Fibroblast of mammary gland (primary cell): ENCODE data around the gene CLK4.

Source experiments
- DNase-seq: peaks from one replicate; pipeline ENCODE4 v3.0.0-alpha.2; 2010; ENCODE audit warnings: low read depth
- H3K4me3 ChIP-seq: 2 replicates; pipeline ENCODE4 v1.5.1; 2011; ENCODE audit warnings: low read depth, mild to moderate bottlenecking, low read length, moderate library complexity; ENCODE audit not compliant: control insufficient read depth
- CTCF ChIP-seq: conservative IDR thresholded peaks from 2 replicates; pipeline ENCODE4 v1.5.1; 2011; ENCODE audit warnings: low read depth, low read length, inconsistent platforms; ENCODE audit not compliant: control insufficient read depth, insufficient read depth

CLK4 gene

GRCh38 chr5:178651046-178651810 lies 24.4 kb upstream of the CLK4 start:
- no peak for TF ChIP-seq CTCF
- peak; percentile 95 for DNase-seq
- H3K4me3 ChIP-seq, result no peak overlapping the region

GRCh38 chr5:178650214-178650613 lies 23.4 kb upstream of the CLK4 start:
- no peak for TF ChIP-seq CTCF
- no peak overlapping the region for H3K4me3 ChIP-seq
- DNase-seq, result peak; percentile 43

DNA sequence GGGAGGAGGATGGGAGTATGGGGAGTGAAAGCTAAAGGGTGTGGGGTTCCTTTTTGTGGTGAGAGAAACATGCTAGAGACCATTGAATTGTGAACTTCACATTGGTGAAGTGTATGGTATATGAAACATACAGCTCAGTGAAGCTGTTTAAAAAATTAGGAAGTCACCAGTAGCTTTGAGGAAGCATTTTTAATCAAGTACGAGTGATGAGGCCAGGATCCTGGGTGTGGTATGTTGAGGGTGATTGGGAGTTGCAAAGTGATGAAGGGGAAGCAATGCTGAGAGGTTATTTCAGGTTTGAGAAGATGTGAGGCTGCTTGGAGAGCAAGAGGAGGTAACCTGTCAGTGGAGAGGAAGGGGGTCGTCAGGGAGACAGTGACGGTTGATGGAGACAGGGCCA lies 22.7 kb upstream of the CLK4 start:
- DNase-seq, result no peak
- H3K4me3 ChIP-seq, result no peak overlapping the region
- no peak for TF ChIP-seq CTCF

DNA sequence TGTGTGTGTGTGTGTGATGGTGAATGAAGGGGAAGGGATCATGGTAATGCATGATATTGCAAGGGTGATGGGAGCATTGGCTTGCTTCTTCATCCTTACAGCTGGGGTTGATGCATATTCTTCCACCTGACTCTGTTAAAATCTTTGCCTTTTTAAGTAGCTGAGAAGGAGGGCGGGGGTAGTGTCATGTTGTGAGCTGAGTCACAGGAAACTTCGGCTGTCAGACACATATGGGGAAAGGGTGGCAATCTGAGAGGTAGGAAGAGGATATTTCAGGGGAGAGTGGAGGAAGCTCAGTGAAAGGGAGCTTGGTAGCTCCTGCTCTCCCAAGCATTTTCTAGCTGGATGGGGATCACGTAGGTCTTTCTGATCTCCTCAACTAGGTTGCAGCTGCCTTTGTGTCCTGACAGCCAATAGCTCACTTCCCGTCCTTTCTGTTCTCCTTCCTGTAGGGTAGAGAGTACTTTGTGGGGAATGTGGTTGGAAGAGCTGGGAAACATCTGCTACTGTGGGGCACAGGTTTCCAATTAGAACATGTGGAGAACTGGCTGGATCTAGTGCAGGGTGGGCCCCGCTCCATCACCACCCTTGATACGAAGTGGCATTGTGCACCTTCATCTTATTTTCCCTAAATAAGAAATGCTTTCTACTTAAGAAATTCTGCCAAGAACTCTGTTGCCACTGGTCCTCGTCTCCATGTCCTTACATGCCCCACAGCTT lies 18.1 kb upstream of the CLK4 start:
- no peak overlapping the region for H3K4me3 ChIP-seq
- DNase-seq, result peak; percentile 76
- no peak for TF ChIP-seq CTCF

DNA sequence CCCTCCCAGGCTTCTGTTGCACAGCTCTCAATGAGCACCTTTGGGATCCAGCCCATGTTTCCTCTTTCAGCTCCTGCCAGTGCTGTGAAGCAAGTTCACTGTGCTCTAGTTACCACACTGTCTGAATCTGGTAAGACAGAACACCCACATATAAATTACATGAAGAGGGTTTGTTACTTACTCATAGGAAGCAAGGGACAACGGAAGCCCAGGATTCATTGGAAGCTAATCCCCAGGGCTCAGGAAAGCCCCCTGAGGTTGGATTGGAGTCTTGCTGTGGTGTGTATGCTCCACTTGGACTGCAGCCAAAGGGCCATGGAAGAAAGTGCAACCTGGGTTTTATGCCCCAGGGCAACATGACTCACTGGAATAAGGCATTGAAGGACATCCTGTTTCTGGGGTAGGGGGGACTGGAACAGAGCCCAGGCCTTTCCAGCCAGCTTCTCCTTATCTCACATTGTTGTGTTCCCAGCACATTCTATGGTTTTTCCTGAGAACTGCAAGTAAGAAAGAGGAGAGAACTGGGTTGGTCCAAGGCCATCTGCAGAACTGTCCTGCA lies 15.6 kb upstream of the CLK4 start:
- peak; percentile 99 for DNase-seq
- no peak overlapping the region for H3K4me3 ChIP-seq
- no peak for TF ChIP-seq CTCF

DNA sequence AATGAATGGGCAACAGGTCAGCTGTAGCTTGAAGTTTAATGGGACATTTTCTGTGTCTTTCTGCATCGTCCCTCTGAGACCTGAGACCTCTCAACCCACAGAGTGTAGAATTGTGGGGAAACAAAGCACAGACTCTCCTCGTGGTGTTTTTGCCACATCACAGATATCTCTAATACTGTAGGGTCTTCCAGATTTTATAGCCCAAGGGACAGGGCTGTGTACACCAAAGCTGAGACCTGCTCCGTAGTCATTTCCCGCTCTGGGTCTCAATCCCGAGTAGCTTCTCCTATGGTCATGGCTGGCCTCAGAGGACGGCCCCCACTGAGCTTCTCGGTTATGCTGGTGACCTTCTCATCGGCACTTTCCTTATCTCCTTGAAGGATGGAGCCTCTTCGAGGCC lies 14.9 kb upstream of the CLK4 start:
- no peak for TF ChIP-seq CTCF
- DNase-seq, result no peak
- no peak overlapping the region for H3K4me3 ChIP-seq
